C4-2B (cell line): ENCODE results near the gene APP.

Experiments
- ZFX ChIP-seq: fragments of 450-650 bp; IDR thresholded peaks from 2 replicates; pipeline ENCODE4 v1.6.1; 2017
- TF ChIP-seq, protein P1 (sequence below): fragments of 450-650 bp; conservative IDR thresholded peaks from 2 replicates; pipeline ENCODE4 v1.5.1; 2017; ENCODE audit warnings: mild to moderate bottlenecking

DNA sequence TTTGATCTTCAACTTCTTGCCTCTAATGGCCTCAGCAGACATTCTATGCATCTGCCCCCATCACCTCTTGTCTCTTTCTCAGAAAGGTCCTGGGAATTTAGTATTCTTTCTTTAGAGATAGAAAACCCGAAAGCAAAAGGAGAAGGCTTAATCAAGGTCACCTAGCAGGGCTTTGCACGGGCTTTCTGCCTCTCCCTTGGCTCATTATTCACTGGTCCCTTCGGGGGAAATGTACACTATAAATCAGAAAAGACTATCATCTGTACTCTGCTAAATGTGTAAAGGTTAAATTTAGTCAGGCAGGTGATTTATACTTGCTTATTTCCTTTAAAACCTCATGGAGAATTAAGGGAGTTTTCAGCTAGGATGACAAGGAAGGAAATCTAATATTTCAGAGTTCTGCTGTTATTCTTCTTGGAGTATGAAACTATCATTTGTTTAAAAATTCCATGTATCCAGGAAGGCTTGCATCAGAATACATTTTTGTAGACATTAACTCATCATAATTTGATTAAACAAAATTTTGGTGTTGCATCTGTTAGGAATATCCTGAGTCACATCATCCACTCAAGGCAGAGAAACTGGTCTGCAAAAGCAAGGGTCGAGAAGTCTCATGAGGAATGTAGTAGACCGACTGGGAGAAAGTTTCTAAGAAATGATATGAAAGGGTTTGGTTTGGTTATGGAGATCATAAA, 311.2 kb downstream of the APP start:
- TF ChIP-seq, protein P1, sequence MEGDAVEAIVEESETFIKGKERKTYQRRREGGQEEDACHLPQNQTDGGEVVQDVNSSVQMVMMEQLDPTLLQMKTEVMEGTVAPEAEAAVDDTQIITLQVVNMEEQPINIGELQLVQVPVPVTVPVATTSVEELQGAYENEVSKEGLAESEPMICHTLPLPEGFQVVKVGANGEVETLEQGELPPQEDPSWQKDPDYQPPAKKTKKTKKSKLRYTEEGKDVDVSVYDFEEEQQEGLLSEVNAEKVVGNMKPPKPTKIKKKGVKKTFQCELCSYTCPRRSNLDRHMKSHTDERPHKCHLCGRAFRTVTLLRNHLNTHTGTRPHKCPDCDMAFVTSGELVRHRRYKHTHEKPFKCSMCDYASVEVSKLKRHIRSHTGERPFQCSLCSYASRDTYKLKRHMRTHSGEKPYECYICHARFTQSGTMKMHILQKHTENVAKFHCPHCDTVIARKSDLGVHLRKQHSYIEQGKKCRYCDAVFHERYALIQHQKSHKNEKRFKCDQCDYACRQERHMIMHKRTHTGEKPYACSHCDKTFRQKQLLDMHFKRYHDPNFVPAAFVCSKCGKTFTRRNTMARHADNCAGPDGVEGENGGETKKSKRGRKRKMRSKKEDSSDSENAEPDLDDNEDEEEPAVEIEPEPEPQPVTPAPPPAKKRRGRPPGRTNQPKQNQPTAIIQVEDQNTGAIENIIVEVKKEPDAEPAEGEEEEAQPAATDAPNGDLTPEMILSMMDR, result no peak
- no peak for TF ChIP-seq ZFX
